ENCODE data around the gene EXOC6. TPM values are rescaled to one million over a fixed set of nuclear protein-coding genes. Genes with fewer than 3 reads are reported as not detected.

EXOC6 gene
- total RNA-seq, 1 experiment from 2014 or later, result 12.9 TPM

DNA sequence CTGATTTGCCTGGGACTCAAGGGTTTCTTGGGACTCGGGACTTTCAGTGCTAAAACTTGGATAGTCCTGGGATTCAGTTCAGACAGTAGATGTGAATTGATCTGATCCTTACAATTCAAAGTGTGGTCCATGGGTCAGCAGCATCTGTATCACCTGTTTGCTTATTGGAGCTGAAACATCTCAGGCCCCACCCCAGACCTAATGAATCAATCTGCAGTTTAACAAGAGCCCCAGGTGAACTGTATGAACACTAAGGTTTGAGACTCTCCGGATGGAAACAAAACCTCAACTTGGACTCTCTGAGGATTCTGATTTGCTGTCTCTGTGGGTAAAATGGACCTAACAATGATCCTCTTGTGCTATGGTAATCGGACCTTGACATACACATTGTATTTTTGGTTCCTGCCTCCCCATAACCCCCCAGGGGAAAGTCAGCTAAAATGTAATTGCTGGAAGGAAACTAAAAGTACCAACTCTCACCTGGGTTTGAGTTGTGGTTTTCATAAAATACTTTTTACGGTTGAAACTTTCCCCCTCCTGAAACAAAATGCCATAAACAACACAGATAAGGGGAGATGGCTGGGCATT is 237.0 kb downstream of the EXOC6 start:
- DNase-seq (ENCODE audit: low read depth, low spot score), result no peak
- Histone ChIP-seq H3K4me2 (ENCODE audit: low read length) (no peak overlapping the region), H3K27ac (ENCODE audit: low read depth, low read length) (no peak overlapping the region), H3K9ac (ENCODE audit: low read length) (no peak overlapping the region), H3K4me3 (replicated peaks in 1 of 2; ENCODE audit: low read depth in 1 of 2, low read length in 2 of 2) (no peak overlapping the region), H4K20me1 (ENCODE audit: insufficient read depth) (no peaks in the 10 kb centered on the region), H3K9me2 (ENCODE audit: insufficient read depth) (no peaks in the 10 kb centered on the region), H3K79me2 (ENCODE audit: insufficient read depth, low read length) (no peaks in the 10 kb centered on the region), H2AFZ (ENCODE audit: low read depth, low read length, poor library complexity, severe bottlenecking) (no peak overlapping the region), H3K9me3 (ENCODE audit: control insufficient read depth in 1 of 2, insufficient read depth in 1 of 2, low read depth in 1 of 2, low read length in 2 of 2) (no peaks in the 10 kb centered on the region), H3K36me3 (ENCODE audit: control insufficient read depth in 1 of 2, insufficient read depth in 2 of 2, low read length in 2 of 2) (no peaks in the 10 kb centered on the region), H3K27me3 (ENCODE audit: insufficient read depth, low read length) (no peaks in the 10 kb centered on the region), H3K4me1 (ENCODE audit: control insufficient read depth in 1 of 2, insufficient read depth in 2 of 2, low read length in 2 of 2) (no peaks in the 10 kb centered on the region)
- ATAC-seq, result no peak
- no TSS peak for BruUV-seq (replicated peaks)
- TF ChIP-seq CEBPB (IDR thresholded peaks at IDR 0.05; ENCODE audit: low read depth) (no peak), ELF1 (IDR thresholded peaks at IDR 0.05; ENCODE audit: borderline replicate concordance, low read depth) (no peak), TCF7L2 (IDR thresholded peaks at IDR 0.05; ENCODE audit: borderline replicate concordance, extremely low read depth, insufficient read depth, insufficient read length) (no peak)
- TF ChIP-seq, protein P1, sequence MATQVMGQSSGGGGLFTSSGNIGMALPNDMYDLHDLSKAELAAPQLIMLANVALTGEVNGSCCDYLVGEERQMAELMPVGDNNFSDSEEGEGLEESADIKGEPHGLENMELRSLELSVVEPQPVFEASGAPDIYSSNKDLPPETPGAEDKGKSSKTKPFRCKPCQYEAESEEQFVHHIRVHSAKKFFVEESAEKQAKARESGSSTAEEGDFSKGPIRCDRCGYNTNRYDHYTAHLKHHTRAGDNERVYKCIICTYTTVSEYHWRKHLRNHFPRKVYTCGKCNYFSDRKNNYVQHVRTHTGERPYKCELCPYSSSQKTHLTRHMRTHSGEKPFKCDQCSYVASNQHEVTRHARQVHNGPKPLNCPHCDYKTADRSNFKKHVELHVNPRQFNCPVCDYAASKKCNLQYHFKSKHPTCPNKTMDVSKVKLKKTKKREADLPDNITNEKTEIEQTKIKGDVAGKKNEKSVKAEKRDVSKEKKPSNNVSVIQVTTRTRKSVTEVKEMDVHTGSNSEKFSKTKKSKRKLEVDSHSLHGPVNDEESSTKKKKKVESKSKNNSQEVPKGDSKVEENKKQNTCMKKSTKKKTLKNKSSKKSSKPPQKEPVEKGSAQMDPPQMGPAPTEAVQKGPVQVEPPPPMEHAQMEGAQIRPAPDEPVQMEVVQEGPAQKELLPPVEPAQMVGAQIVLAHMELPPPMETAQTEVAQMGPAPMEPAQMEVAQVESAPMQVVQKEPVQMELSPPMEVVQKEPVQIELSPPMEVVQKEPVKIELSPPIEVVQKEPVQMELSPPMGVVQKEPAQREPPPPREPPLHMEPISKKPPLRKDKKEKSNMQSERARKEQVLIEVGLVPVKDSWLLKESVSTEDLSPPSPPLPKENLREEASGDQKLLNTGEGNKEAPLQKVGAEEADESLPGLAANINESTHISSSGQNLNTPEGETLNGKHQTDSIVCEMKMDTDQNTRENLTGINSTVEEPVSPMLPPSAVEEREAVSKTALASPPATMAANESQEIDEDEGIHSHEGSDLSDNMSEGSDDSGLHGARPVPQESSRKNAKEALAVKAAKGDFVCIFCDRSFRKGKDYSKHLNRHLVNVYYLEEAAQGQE (IDR thresholded peaks at IDR 0.05; ENCODE audit: low read depth), result no peak
- ChIA-PET CTCF (no interaction called here), POLR2A (no interaction called here), RAD21 (ENCODE audit: low non-redundant PET in 1 of 2, low total read pairs in 2 of 2, uncharacterized antibody in 2 of 2, unreplicated experiment in 2 of 2) (no interaction called here)
- intact Hi-C loops (cut with micrococcal nuclease), result no loop called here

DNA sequence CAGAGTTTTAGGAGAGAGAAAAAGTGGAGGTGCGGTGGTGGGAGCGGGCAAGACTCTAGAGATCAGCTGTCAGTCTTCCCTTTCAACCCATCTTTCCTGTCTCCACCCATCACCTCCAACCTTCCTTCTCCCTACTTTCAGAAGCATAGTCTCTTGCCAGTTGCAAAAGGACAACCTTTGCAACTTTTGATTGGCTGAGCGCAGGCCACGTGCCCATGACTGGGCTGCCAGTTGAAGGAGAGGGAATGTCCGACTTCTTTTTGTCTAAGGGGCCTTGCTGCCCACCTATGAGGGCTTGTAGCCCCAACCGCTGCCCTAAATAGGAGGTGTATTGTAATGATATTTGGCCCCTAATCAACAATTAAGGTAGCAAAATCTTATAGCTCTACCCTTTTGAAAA is 238.0 kb downstream of the EXOC6 start:
- H3K4me2 ChIP-seq (ENCODE audit: low read length), result no peak overlapping the region
- RAD21 ChIA-PET (ENCODE audit: low non-redundant PET in 1 of 2, low total read pairs in 2 of 2, uncharacterized antibody in 2 of 2, unreplicated experiment in 2 of 2), result no interaction called here
- CTCF ChIA-PET, result no interaction called here
- no peak overlapping the region for H3K9ac ChIP-seq (ENCODE audit: low read length)
- H3K4me3 ChIP-seq (replicated peaks in 1 of 2; ENCODE audit: low read depth in 1 of 2, low read length in 2 of 2), result no peak overlapping the region
- no peaks in the 10 kb centered on the region for H3K79me2 ChIP-seq (ENCODE audit: insufficient read depth, low read length)
- no peaks in the 10 kb centered on the region for H3K9me2 ChIP-seq (ENCODE audit: insufficient read depth)
- DNase-seq (ENCODE audit: low read depth, low spot score) (no peak), ATAC-seq (no peak)
- POLR2A ChIA-PET, result no interaction called here
- H3K4me1 ChIP-seq (ENCODE audit: control insufficient read depth in 1 of 2, insufficient read depth in 2 of 2, low read length in 2 of 2), result no peaks in the 10 kb centered on the region
- H2AFZ ChIP-seq (ENCODE audit: low read depth, low read length, poor library complexity, severe bottlenecking), result no peak overlapping the region
- intact Hi-C loops (cut with micrococcal nuclease), result no loop called here
- H3K27me3 ChIP-seq (ENCODE audit: insufficient read depth, low read length), result no peaks in the 10 kb centered on the region
- BruUV-seq (replicated peaks), result no TSS peak
- H3K36me3 ChIP-seq (ENCODE audit: control insufficient read depth in 1 of 2, insufficient read depth in 2 of 2, low read length in 2 of 2), result no peaks in the 10 kb centered on the region
- H3K9me3 ChIP-seq (ENCODE audit: control insufficient read depth in 1 of 2, insufficient read depth in 1 of 2, low read depth in 1 of 2, low read length in 2 of 2), result no peaks in the 10 kb centered on the region
- no peaks in the 10 kb centered on the region for H4K20me1 ChIP-seq (ENCODE audit: insufficient read depth)
- no peak overlapping the region for H3K27ac ChIP-seq (ENCODE audit: low read depth, low read length)
- TF ChIP-seq FOSL1 (IDR thresholded peaks at IDR 0.05; ENCODE audit: low read depth), result no peak
